PC-9 (cell line): Measurements from ENCODE around the gene PLA2G2E. TPM values are rescaled to one million over a fixed set of nuclear protein-coding genes. Genes with fewer than 3 reads are reported as not detected.

ENCODE experiments used
- BruUV-seq: library from RNA; stranded (reverse); fragments of 400-500 nt; replicated peaks from 2 replicates; lab custom pipeline; 2021; lab: Mats Ljungman, UMichigan
- CTCF ChIA-PET: fragments of 300-600 bp; sonication (Branson Sonifier 250); formaldehyde crosslinking; loops from one replicate; lab custom pipeline; 2022; ENCODE audit warnings: antibody characterized with exemption; lab: Charles Lee
- POLR2A ChIA-PET: fragments of 300-600 bp; sonication (Branson Sonifier 250); formaldehyde crosslinking; loops from one replicate; lab custom pipeline; 2022; ENCODE audit warnings: antibody characterized with exemption; ENCODE audit not compliant: unreplicated experiment; lab: Charles Lee
- DNase-seq, 2 experiments: peaks; one replicate each; pipeline versions ENCODE4 v3.0.0 to v3.0.0-alpha.2; 2015 to 2022; ENCODE audit warnings: mixed read lengths in 1 of 2
- H2AFZ ChIP-seq: fragments of 200-600 bp; sonication (generic); 2 replicates; pipeline ENCODE4 v1.8.1; 2017; ENCODE audit warnings: antibody characterized with exemption
- H3F3A ChIP-seq: fragments of 200-600 bp; sonication (generic); 2 replicates; pipeline ENCODE4 v1.8.1; 2017; ENCODE audit warnings: antibody characterized with exemption, mild to moderate bottlenecking, low read depth; ENCODE audit not compliant: insufficient read depth
- H3K27ac ChIP-seq: fragments of 200-600 bp; sonication (generic); 2 replicates; pipeline ENCODE4 v1.6.1; 2016; ENCODE audit warnings: mixed run types
- H3K27me3 ChIP-seq: fragments of 200-600 bp; sonication (generic); 2 replicates; pipeline ENCODE4 v1.6.1; 2016; ENCODE audit warnings: low read depth, mixed run types; ENCODE audit not compliant: insufficient read depth
- H3K36me3 ChIP-seq: fragments of 200-600 bp; sonication (generic); 2 replicates; pipeline ENCODE4 v1.6.1; 2016; ENCODE audit warnings: low read depth, mixed run types
- H3K4me1 ChIP-seq: fragments of 200-600 bp; sonication (generic); replicated peaks from 2 replicates; pipeline ENCODE4 v1.6.1; 2016; ENCODE audit warnings: mixed run types; ENCODE audit not compliant: insufficient read depth
- H3K4me2 ChIP-seq: fragments of 200-600 bp; sonication (generic); 2 replicates; pipeline ENCODE4 v1.6.1; 2017; ENCODE audit warnings: mixed run types
- H3K4me3 ChIP-seq: fragments of 200-600 bp; sonication (generic); 2 replicates; pipeline ENCODE4 v1.6.1; 2016; ENCODE audit warnings: mixed run types
- H3K79me2 ChIP-seq: fragments of 200-600 bp; sonication (generic); 2 replicates; pipeline ENCODE4 v1.6.1; 2017; ENCODE audit warnings: low read depth, mixed run types
- H3K9me2 ChIP-seq: fragments of 200-600 bp; sonication (generic); 2 replicates; pipeline ENCODE4 v1.8.1; 2017; ENCODE audit warnings: mild to moderate bottlenecking; ENCODE audit not compliant: insufficient read depth
- H3K9me3 ChIP-seq: fragments of 200-600 bp; sonication (generic); 2 replicates; pipeline ENCODE4 v1.8.1; 2016; ENCODE audit warnings: low read depth; ENCODE audit not compliant: insufficient read depth
- H4K20me1 ChIP-seq: fragments of 200-600 bp; sonication (generic); 2 replicates; pipeline ENCODE4 v1.8.1; 2017; ENCODE audit not compliant: insufficient read depth
- CTCF ChIP-seq: fragments of 200-600 bp; sonication (generic); conservative IDR thresholded peaks from 2 replicates; pipeline ENCODE4 v1.6.1; 2017; ENCODE audit warnings: mixed run types, antibody characterized with exemption, mild to moderate bottlenecking, moderate library complexity
- EZH2 ChIP-seq: fragments of 200-600 bp; sonication (generic); IDR thresholded peaks from 2 replicates; pipeline ENCODE4 v1.8.0; 2017; ENCODE audit warnings: antibody characterized with exemption, low read depth
- intact Hi-C: fragments of 100-400 bp; cut with micrococcal nuclease; formaldehyde crosslinking; loops from one replicate; pipeline ENCODE4 v1.10.0; 2022; ENCODE audit not compliant: unreplicated experiment
- total RNA-seq: library from RNA; stranded (reverse); gene quantifications from 2 replicates; pipeline ENCODE4 v1.2.3, GENCODE V29; 2021

The PLA2G2E gene
- total RNA-seq, 1 experiment from 2014 or later, result not detected

DNA sequence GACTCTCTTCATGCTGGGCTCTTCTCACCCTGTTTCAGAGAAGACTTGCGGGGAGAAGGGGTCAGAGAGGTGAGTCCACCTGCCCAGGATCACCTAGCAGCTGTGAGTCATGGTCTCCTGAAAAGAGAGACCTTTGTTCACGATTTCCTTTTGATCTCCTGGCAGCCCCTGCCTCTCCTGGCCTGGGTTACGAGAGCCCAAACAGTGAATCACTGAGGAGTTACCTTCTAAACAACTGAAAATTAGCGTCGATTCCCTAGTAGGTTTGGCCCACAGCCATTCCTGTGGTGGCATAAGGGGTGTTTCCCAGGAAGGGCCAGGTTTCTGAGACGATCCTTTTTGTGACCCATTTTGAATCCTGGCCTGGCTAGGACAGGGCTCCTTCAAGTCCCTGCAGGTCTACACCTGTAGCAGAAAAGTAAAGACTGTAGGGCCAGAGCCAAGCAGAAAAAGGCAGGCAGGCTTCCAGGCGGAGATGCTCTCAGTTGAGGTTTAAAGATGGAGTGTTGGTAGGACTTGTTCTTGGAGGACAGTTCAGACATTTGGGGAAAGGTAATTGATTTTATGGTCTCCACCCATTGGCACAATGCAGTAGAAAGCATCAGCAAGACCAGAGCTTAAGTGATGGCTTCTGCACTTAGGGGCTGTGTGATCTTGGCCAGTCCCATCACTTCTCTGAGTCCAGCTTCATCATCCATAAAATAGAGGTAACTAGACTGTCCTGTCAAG lies 2.1 kb upstream of the PLA2G2E start:
- H4K20me1 ChIP-seq, result no peaks in the 10 kb centered on the region
- H3K4me1 ChIP-seq, result peaks cover 74% of the 10 kb centered on the region
- TSS peak; percentile 93 for BruUV-seq
- ChIA-PET CTCF (no interaction called here), POLR2A (interaction anchor here (0.6 kb wide), 1 partner anchor 247 kb away, joined by 10 read pairs; no protein-coding TSS in a partner anchor)
- H2AFZ ChIP-seq, result no peak overlapping the region
- H3F3A ChIP-seq, result peaks cover 33% of the 10 kb centered on the region
- peak overlapping the region; percentile 78 for H3K4me2 ChIP-seq
- H3K27ac ChIP-seq, result peak overlapping the region; percentile 92
- intact Hi-C loops, result loop anchor here (1.0 to 10.0 kb wide), 3 partner anchors 24 to 709 kb away; partner anchors contain the start of gene PINK1
- no peaks in the 10 kb centered on the region; the same call in 1 of the 2 replicates for H3K9me3 ChIP-seq
- H3K4me3 ChIP-seq, result no peak overlapping the region
- no peaks in the 10 kb centered on the region for H3K9me2 ChIP-seq
- peak; percentile 86 to 97 for DNase-seq
- no peaks in the 10 kb centered on the region for H3K79me2 ChIP-seq
- TF ChIP-seq CTCF (no peak), EZH2 (no peak)
- no peaks in the 10 kb centered on the region for H3K27me3 ChIP-seq
- no peaks in the 10 kb centered on the region for H3K36me3 ChIP-seq

GRCh38 chr1:19923953-19924346 lies 533 bp upstream of the PLA2G2E start:
- intact Hi-C loops, result loop anchor here (5.0 to 10.0 kb wide), 2 partner anchors 288 to 711 kb away; partner anchors contain the start of gene PINK1
- TF ChIP-seq CTCF (no peak), EZH2 (no peak)
- H3K27ac ChIP-seq, result no peak overlapping the region
- no peaks in the 10 kb centered on the region for H4K20me1 ChIP-seq
- H3K79me2 ChIP-seq, result no peaks in the 10 kb centered on the region
- no TSS peak for BruUV-seq
- no peaks in the 10 kb centered on the region for H3K27me3 ChIP-seq
- ChIA-PET CTCF (no interaction called here), POLR2A (no interaction called here)
- H3K36me3 ChIP-seq, result no peaks in the 10 kb centered on the region
- peaks cover 33% of the 10 kb centered on the region for H3F3A ChIP-seq
- 0 out of 2 replicates have a peak overlapping the region, but pooled peaks have one; percentile 36 for H3K4me2 ChIP-seq
- H3K9me3 ChIP-seq, result no peaks in the 10 kb centered on the region
- H2AFZ ChIP-seq, result no peak overlapping the region
- H3K4me1 ChIP-seq, result peaks cover 75% of the 10 kb centered on the region
- no peaks in the 10 kb centered on the region for H3K9me2 ChIP-seq
- DNase-seq, result no peak
- no peak overlapping the region for H3K4me3 ChIP-seq

- Histone ChIP-seq H3K9me2 (no peaks in the 10 kb centered on the region), H3K4me1 (peaks cover 65% of the 10 kb centered on the region), H2AFZ (no peak overlapping the region), H3K4me2 (peak overlapping the region; percentile 42), H3K9me3 (no peaks in the 10 kb centered on the region), H3K27me3 (no peaks in the 10 kb centered on the region), H3K27ac (peak overlapping the region; percentile 63), H4K20me1 (no peaks in the 10 kb centered on the region), H3K4me3 (no peak overlapping the region), H3F3A (peaks cover 29% of the 10 kb centered on the region), H3K79me2 (no peaks in the 10 kb centered on the region), H3K36me3 (no peaks in the 10 kb centered on the region)
- BruUV-seq, result no TSS peak
- DNase-seq, result peak; percentile 51 to 68
- POLR2A ChIA-PET, result interaction anchor here (0.7 kb wide), 1 partner anchor 18 kb away, joined by 3 read pairs; no protein-coding TSS in a partner anchor
- CTCF ChIA-PET, result no interaction called here
- TF ChIP-seq EZH2 (no peak), CTCF (no peak)
- intact Hi-C loops, result loop anchor here (1.0 to 10.0 kb wide), 3 partner anchors 290 to 713 kb away; partner anchors contain the start of gene PINK1
Observed at GRCh38 chr1:19922015-19922688, 1.3 kb downstream of the PLA2G2E start.
